Heart right ventricle (tissue), 16 donors: ENCODE data around the gene UBXN11. TPM values are rescaled to one million over a fixed set of nuclear protein-coding genes. Genes with fewer than 3 reads are reported as not detected.
A peak's percentile ranks its signal among the peaks of the same experiment; 100 is the strongest.

Source experiments
- ATAC-seq, 8 donors: fragments of 200-7000 bp; cut with Tn5 transposase; one replicate each; pipeline ENCODE4 v1.9.1; 2020; ENCODE audit warnings: mild to moderate bottlenecking in 8 of 8, moderate library complexity in 8 of 8, moderate number of reproducible peaks in 1 of 8
- DNase-seq, 2 donors: peaks; one replicate each; pipeline ENCODE4 v3.0.0-alpha.2; 2020
- H3K27ac ChIP-seq, 10 donors: fragments of 200-600 bp; sonication (generic) in 2 of 10; one replicate each; pipeline versions ENCODE4 v1.5.0 to v1.8.0; 2020 to 2022; ENCODE audit warnings: mild to moderate bottlenecking in 3 of 10
- H3K27me3 ChIP-seq, 7 donors: fragments of 200-600 bp; one replicate each; pipeline ENCODE4 v1.8.0; 2021 to 2022; ENCODE audit warnings: mild to moderate bottlenecking in 2 of 7
- H3K36me3 ChIP-seq, 9 donors: fragments of 200-600 bp; sonication (generic) in 1 of 9; one replicate each; pipeline versions ENCODE4 v1.5.0 to v1.8.0; 2020 to 2022; ENCODE audit warnings: mild to moderate bottlenecking in 2 of 9
- H3K4me1 ChIP-seq, 9 donors: fragments of 200-600 bp; sonication (generic) in 1 of 9; one replicate each; pipeline versions ENCODE4 v1.5.0 to v1.8.0; 2020 to 2022; ENCODE audit warnings: mild to moderate bottlenecking in 4 of 9
- H3K4me3 ChIP-seq, 10 donors: fragments of 200-600 bp; sonication (generic) in 2 of 10; one replicate each; pipeline versions ENCODE4 v1.5.0 to v1.8.0; 2020 to 2022; ENCODE audit warnings: mild to moderate bottlenecking in 7 of 10, moderate library complexity in 2 of 10
- H3K9me3 ChIP-seq, 11 donors: fragments of 200-600 bp in 10 of 11; sonication (generic) in 2 of 11; one replicate each; pipeline versions ENCODE4 v1.5.0 to v1.8.0; 2013 to 2022; ENCODE audit warnings: mild to moderate bottlenecking in 2 of 11, control low read depth in 1 of 11, moderate library complexity in 1 of 11
- CTCF ChIP-seq, 9 donors: fragments of 200-600 bp; sonication (generic) in 2 of 9; IDR thresholded peaks; one replicate each; pipeline versions ENCODE4 v1.5.0 to v1.8.0; 2021 to 2022; ENCODE audit warnings: antibody characterized with exemption in 9 of 9, mild to moderate bottlenecking in 5 of 9, moderate library complexity in 1 of 9
- WGBS, 2 donors: extraction: QIAGEN DNeasy Blood & Tissue Kit; methylation state at CpG; one replicate each; pipeline ENCODE4 v1.1.7; 2013; ENCODE audit warnings: inconsistent platforms in 1 of 2; 5-methylcytosine and 5-hydroxymethylcytosine counted together
- intact Hi-C, 10 donors: fragments of 100-400 bp; cut with DNase I; formaldehyde crosslinking; loops; one replicate each; pipeline versions ENCODE4 v1.11.1 to v1.14.2; 2022
- long read RNA-seq, 3 donors: library from polyadenylated mRNA; unstranded; transcript quantifications; one replicate each; pipeline ENCODE4 v2.0.0, GENCODE V29; 2020 to 2021
- polyA plus RNA-seq, 2 donors: library from polyadenylated mRNA; stranded (reverse); fragments of 200-250 nt; gene quantifications; one replicate each; pipeline ENCODE4 v1.2.3, GENCODE V29; 2013
- total RNA-seq, 10 donors: library from RNA; stranded (reverse); fragmentation: NEBNext Ultra II Directional in 3 of 10; extraction: Animal tissue kit (Norgen Biotek cat#: 25700) in 3 of 10; gene quantifications; one replicate each; pipeline versions ENCODE4 v1.2.1 to v1.2.4, GENCODE V29; 2021 to 2023
- donor health status: Arrhythmogenic right ventricular cardiomyopathy.
- donor health status: ischemic (EF 13 %, LVEDD 7.1; RV severe dilation, severe dysfunction).
- donor health status: healthy with polysubstance abuse.
- donor health status: DM: no; HTN: yes; CAD: no.
- donor health status: DM: no; HTN: no; CAD: no.
- donor health status: ischemic (EF 25% LVEDD 6.9; RV normal size, moderate dysfunction).
- donor health status: ischemic (EF 25% LVEDD 5.7; RV mildly dilated, moderate dysfunction).
- donor health status: healthy.
- donor health status: DM: yes; HTN: yes; CAD: no.
- donor health status: Ischemic cardiomyopathy.
- donor health status: ischemic (EF 35%, LVEDD 5.7; RV mildly dilated, moderate dysfunction).
- donor health status: nonischemic (EF 11% LVEDD 7.7; RV severe dilation, severe dysfunction).
- donor health status: DM: yes; HTN: yes; CAD: no.
- donor health status: PGD.
- donor health status: ischemic (EF 29% LVEDD 5.4; RV normal size, mild dysfunction).
- donor health status: nonischemic (EF 23%, LVEDD 6.1; RV moderate dilation, normal function).

The UBXN11 gene, protein sequence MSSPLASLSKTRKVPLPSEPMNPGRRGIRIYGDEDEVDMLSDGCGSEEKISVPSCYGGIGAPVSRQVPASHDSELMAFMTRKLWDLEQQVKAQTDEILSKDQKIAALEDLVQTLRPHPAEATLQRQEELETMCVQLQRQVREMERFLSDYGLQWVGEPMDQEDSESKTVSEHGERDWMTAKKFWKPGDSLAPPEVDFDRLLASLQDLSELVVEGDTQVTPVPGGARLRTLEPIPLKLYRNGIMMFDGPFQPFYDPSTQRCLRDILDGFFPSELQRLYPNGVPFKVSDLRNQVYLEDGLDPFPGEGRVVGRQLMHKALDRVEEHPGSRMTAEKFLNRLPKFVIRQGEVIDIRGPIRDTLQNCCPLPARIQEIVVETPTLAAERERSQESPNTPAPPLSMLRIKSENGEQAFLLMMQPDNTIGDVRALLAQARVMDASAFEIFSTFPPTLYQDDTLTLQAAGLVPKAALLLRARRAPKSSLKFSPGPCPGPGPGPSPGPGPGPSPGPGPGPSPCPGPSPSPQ
- total RNA-seq, result 10 to 100 TPM in 2 of 10 donors, 1 to 10 TPM in 8; 5.4 to 14.1 (median 7.1) TPM
- polyA plus RNA-seq, result 10 to 100 TPM; 12.3 to 20.2 TPM
- long read RNA-seq, donor 1, partial matches to known transcripts, result 4 of 22 reads
- long read RNA-seq, donor 1, other reads (novel, unspliced or antisense), result 14 of 22 reads
- long read RNA-seq, donor 2, partial matches to known transcripts, result 4 of 27 reads
- long read RNA-seq, donor 2, other reads (novel, unspliced or antisense), result 17 of 27 reads
- long read RNA-seq, donor 3, partial matches to known transcripts, result 2 of 23 reads
- long read RNA-seq, donor 3, other reads (novel, unspliced or antisense), result 17 of 23 reads

DNA sequence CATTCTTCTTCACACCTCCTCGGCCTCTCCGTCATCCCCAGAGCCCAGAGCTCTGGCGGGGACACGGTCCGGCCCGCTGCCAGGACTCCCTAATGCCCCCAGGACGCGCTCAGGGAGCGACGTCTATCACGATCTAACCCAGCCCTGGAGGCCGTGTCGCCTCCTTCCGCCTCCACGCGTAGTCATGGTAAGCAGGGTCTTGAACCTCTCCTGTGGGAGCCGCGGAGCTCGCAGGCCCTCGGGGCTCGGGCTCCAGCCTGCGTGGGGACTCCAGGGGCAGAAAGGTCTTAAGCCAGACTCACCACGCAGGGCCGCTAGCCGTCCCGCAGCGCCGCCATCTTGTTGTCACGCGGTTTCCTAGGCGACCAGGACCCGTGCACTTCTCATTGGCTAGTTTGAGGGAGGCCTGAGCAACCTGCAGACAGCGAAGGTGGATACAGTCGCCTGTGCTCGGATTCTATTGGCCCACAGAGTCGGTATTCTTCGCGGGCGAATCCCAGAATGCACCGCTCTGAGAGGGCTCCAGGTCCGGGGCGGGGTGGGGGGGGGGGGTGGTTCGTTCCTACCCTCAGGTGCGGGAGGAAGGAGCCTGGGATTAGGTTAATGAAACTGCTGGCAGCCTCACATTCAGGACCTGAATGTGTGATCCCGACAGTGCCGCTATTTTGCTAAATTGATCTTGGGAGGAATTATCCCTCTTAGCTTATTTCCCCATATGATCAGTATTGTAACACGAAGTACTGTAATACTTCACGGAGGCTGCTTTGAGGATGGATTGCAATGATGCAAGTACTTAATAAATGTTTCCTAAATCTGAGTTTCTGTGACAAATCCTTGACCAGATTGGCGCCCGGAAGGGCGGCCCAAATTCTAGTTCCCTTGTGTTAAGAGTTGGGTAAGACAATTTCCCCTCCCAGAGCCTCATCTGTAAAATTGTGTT is at the start of gene UBXN11:
Gene UBXN11 (minus strand): TSS at position 347 of the 940 bp plus-strand sequence. CDS start 3,753 bp downstream, outside the sequence.
- Histone ChIP-seq H3K9me3 (no peaks in the 10 kb centered on the region), H3K4me1 (peaks cover 6 to 64% (median 24%) of the 10 kb centered on the region in 9 donors), H3K36me3 (no peaks in the 10 kb centered on the region), H3K4me3 (peak within 1 kb of the TSS; percentile 56 to 78 (median 64)), H3K27ac (peak within 1 kb of the TSS in 8 of 10 donors; percentile 11 to 88 (median 54)), H3K27me3 (no peaks in the 10 kb centered on the region)
- no peak for TF ChIP-seq CTCF (IDR thresholded peaks at IDR 0.05)
- peak; percentile 93 to 98 (median 96) for ATAC-seq
- peak; percentile 85 to 92 for DNase-seq
- WGBS, 2 donors, result 4% methylated on average over 51 of the region's 51 CpGs
- intact Hi-C loops, result loop anchor here in 1 of 10 donors (1.0 kb wide), 1 partner anchor 73 kb away; no protein-coding TSS in a partner anchor

DNA sequence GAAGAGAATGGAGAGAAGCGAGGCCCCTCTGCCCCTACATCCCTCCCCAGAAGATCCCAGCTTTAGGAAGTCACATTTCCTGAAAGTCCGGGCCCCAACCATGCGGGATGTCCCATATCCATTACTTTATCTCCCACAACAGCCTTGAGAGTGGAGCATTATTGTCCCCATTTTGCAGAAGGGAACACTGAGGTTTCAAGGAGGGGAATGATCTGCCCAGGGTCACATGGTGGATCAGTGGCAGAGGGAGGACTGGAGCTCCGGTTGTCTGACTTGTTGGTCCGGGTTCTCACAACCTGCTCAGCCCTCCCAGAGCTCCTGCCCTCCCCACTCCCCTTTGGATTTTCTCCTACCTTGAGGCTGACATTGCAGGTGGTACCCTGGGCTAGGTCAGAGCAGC is 49.7 kb upstream of the UBXN11 start:
- H3K4me3 ChIP-seq, result no peak overlapping the region
- no peaks in the 10 kb centered on the region for H3K36me3 ChIP-seq
- H3K4me1 ChIP-seq, result peaks cover 0 to 20% (median 10%) of the 10 kb centered on the region in 9 donors
- H3K27me3 ChIP-seq, result peaks cover 13 to 70% (median 52%) of the 10 kb centered on the region in 7 donors
- TF ChIP-seq CTCF (IDR thresholded peaks at IDR 0.05), result no peak
- DNase-seq (no peak), ATAC-seq (no peak)
- WGBS, 2 donors, result 75 to 80% methylated on average over 5 of the region's 5 CpGs
- intact Hi-C loops, result no loop called here
- H3K27ac ChIP-seq, result no peak overlapping the region
- no peaks in the 10 kb centered on the region for H3K9me3 ChIP-seq

GRCh38 chr1:26354972-26355371 is 48.5 kb upstream of the UBXN11 start:
- no peak for TF ChIP-seq CTCF (IDR thresholded peaks at IDR 0.05)
- Histone ChIP-seq H3K36me3 (no peaks in the 10 kb centered on the region), H3K4me1 (peaks cover 0 to 12% (median 2%) of the 10 kb centered on the region in 9 donors), H3K4me3 (no peak overlapping the region), H3K27me3 (peaks cover 2 to 59% (median 41%) of the 10 kb centered on the region in 7 donors), H3K9me3 (no peaks in the 10 kb centered on the region), H3K27ac (no peak overlapping the region)
- intact Hi-C loops, result no loop called here
- ATAC-seq (no peak), DNase-seq (no peak)
- WGBS, 2 donors, result 89 to 91% methylated on average over 9 of the region's 9 CpGs
